Femur (tissue), 1 donor: ENCODE measurements around the gene RTP5.
"Not testable (repeated sequence)": the region's sequence is repeated elsewhere in the genome, so short reads cannot be mapped to it uniquely, and the experiment has no call there.

Source experiments
- DNase-seq: peaks from one replicate; pipeline ENCODE4 v3.0.0-alpha.2; 2017

Gene RTP5

DNA sequence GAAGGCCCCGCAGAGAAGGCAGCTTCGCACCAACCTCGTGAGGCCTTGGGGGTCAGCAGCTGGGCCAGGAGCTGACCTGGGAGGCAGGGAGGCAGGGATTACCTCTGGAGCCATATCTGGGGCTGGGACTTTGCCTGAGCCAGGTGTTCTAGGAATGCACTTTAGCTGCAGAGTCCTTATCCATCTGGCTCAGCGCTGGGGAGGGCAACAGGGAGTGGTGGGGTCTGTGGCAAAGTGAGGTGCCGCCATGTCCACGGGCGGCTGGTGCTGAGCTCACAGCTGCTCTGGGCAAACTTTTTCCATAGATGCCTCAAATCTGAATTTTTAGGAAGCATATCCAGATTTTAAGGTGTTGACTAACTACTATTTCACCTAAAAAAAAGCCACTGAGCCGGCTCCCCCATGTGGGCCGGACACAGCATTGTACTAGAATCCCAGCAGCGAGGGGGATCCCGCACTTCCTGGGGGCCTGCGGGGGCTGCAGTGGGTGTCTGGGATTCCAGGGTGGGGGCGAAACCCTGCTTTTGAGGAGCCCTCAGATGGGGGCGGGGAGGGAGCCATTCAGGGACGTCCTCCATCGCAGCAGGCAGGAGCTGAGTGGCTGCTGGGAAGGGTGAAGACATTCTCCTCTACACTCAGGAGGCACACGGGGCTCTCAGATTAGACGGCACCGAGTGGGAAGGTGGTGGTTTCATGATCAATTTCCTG, 34.6 kb downstream of the RTP5 start:
- DNase-seq, result no peak

DNA sequence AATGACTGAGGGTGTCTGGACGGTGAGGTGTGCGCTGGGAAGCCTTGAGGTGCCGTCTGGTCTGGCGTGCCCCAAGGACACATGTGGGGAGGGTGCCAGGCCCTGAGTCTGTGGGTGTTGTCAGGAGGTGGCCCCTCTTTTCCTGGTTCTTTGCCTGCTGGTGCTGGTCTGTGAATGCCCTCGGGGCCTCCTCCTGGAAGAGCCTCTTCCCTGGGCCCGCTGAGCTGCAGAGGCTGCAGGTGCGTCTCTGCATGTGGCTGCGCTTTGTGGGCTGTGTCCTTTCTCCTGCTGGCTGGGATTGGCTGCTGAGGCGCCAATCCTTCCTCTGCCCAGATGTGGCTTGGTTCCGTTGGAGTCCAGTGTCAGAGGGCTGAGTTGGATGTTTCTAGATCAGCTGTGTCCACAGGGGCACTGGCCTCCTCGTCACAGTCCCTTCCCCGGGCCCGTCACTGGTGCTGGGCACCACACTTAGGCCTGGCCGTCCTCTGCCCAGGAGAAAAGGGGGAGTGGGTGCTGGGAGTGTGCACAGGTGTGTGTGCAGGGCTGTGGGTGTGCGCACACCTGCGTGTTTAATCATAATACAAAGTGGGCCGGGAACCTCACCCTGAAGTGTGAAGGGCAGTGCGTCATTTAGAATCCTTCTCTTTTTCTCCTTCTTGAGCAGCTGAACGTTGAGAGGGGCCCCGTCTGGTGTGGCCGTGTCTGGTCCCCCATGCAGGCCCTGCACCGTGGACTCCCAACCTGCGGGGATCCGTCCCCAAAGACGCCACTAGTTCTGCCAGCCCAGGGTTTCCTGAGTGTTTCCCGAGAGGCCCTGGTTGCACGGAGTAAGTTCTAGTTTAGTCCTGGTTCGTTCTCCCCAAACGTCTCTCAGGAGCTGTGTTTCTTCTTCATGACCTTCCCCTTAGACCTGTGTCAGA, 35.5 kb downstream of the RTP5 start:
- no peak for DNase-seq

DNA sequence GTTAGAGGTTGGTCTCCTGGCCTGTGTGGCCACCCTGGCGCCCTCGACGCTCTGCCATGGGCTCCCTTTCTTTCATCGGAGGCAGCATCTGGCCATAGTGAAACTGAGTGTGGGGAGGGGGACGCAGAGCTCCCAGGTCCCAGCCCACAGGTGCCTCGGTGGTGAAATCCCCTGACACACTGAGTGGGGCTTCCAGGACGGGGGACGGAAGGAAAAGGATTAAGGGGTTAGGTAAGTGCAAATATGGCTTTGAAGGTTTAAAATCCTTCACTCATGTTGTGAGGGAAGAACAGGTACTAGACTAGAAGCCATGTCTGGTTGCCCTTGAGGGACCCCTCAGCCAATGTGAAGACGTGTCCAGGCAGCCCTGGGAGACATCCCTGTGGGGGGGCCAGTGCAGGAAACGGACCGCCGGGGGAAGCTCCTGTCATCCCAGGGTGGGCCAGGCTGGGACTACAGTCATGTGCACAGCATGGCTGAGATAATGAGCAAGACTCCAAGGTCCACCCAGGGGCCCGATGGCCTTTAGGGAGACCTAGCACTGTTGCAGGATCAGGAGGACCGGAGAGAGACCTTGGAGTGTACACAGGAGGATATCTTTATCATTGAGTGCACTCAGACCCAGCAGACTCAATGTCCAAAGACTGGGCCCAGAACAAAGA, 36.3 kb downstream of the RTP5 start:
- no peak for DNase-seq

DNA sequence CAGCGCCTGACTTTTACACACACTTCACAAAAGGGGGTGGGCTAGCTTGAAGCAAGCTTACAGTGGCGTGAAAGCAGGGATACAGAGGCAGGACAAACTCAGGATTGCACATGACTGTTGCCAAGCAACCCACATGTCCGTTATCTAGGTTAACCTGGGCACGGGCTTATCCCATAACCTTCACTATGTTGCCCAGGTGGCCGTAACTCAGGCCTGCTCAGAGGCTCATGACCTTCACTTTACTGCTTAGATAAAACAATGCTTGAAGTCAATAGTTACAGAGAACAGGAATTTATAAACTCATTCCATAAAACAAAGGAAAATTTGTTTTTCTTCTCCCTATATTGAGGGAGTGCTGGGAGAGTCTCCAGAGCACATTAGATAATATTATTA, 36.8 kb downstream of the RTP5 start:
- DNase-seq, result not testable (repeated sequence)

DNA sequence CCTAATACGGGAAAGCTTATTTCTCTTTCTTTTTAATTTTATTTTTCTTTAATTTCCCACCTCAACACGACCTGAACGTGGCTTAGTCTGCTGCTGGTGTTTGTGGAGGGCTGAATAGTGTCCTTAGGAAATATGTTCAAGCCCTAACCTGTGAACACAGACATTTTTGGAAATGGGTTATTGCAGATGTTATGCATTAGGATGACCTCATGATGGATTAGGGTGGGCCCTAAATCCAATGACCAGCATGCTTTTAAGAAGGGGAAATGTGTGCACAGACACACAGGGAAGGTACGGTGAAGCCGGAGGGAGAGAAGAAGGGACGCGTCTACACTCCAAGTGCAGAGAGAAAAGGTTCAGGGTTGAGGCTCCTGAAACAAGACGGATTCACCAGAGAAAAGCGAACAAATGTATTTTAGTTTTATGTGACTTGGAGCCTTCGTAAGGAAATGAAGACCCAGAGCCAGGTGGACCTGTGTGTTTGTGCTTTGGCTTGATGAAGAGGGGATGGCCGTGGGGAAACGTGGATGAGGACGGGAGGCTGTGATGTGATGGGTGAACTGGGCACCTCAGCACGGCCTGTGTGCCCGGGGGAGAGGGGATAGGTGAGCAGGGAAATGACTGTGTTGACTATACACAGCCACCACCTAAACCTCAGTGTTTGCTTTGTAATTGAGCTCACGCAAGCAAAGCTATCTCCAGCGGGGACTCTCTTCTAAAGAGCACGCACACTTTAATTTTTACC, 37.5 kb downstream of the RTP5 start:
- DNase-seq, result no peak

DNA sequence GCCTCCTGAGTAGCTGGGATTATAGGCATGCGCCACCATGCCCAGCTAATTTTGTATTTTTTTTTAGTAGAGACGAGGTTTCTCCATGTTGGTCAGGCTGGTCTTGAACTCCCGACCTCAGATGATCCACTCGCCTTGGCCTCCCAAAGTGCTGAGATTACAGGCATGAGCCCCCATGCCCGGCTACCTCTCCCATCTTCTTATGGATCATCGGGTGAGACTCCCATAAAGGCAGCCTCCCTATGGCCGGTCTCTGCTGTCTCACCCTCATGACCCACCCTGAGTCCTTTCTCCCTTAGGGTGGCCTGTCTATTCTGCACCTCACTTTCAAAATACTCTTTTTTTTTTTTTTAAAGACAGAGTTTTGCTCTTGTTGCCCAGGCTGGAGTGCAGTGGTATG, 38.3 kb downstream of the RTP5 start:
- not testable (repeated sequence) for DNase-seq

DNA sequence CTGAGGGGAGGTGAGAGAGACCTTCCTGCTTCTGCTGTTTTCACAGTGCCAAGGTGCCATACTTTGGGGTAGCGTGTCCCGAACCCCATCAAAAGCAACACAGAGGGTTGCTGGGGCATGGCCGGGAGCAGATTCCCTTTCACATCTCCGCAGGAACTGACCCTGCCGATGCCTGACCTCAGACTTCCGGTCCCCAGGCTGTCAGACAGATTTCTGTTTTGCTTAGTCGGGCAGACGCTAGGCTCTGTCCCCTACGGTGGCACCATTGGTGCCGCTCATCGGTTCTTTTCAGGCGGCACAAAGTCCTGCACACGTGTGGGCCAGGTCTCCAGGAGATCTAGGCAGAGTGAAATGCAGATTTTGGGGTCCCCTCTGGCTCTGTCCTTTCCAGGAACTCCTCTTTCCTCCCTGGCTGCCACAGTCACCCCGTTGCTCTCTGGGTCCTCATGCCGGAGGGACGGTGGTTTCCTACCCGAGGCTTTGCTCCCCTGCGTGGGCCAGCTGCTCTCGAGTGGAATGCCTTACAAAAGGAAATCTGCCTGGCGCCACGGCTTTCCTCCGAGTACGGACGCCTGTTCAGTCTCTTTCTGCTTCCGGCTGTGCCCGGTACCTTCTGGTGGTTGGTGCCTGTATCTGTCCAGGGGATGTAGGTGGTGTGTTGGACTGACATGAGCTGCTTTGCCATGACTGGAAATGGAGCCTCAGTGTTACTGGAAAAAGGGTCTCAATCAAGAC, 39.3 kb downstream of the RTP5 start:
- no peak for DNase-seq

DNA sequence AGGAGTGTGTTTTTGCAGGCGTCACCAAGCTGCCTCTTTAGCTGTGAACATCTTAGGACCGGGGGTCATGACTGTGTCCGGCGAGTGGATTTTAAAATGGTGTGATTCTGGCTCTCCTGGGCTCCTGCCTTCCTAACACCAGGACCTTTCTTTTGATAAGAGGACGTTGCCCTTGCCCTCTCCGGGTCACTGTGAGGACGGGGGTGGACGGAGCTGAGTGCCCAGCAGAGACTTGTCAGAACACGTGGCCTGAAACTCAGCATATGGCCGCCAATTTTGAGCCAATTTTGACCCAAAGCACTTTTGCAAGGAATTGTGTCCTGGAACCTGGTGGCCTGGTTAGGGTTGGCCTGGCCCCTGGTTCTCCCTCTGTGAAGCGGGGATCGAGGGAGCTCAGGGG, 40.2 kb downstream of the RTP5 start:
- DNase-seq, result no peak

DNA sequence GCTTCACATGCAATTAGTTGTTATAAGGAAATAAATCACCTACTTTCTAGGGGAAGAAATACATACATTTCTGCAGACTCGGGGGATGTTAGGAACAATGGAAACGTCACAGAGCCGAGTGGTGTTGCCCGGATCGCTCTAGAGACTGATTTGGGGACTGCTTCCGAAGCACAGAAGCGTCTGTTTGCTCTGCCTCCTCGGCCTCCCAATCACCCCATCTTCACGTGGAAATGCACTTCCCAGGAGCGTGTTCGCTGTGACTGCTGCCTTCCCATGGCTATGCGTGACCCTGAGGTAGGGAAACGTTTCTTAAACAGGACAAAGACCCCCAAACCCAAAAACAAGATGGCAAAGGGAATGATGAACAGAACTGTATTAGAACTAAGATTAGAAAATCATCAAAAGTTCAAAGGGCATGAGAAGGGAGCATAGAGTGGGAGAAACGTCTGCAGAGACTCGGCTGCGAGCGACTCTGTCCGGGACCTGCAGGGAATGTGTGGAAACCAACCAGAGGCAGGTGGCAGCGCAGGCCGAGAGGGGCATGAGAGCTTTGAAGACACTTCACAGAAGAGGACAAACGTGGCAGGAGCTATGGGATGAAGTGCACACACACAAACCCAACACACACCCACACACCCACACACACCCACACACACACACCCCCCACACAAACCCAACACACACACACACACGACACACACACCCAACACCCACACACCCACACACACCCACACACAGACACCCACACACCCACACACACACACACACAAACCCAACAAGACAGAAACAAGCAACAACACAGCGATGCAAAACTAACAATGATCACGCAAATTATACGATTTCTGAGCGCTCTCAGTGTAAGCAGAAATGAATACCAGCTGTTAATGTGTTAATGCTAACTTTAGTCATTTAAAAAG, 41.3 kb downstream of the RTP5 start:
- no peak for DNase-seq

DNA sequence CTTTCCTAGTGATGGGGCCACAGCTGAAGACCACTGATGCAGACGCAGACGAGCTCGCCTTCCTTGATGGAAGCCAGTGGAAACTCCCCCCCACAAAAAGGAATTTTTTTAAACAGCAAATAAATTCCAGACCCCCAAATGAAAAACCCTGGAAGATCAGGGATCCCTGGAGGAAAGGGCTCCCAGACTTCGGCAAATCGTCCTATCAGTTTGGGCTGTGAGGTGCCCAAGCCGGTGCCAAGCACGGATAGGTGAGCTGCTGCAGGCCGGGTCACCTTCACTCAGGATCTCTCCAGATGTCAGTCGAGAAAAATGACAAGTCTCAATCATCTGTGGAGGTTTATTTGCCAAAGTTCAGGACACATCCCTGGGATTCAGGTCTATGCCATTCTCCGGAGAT, 42.0 kb downstream of the RTP5 start:
- DNase-seq, result no peak

DNA sequence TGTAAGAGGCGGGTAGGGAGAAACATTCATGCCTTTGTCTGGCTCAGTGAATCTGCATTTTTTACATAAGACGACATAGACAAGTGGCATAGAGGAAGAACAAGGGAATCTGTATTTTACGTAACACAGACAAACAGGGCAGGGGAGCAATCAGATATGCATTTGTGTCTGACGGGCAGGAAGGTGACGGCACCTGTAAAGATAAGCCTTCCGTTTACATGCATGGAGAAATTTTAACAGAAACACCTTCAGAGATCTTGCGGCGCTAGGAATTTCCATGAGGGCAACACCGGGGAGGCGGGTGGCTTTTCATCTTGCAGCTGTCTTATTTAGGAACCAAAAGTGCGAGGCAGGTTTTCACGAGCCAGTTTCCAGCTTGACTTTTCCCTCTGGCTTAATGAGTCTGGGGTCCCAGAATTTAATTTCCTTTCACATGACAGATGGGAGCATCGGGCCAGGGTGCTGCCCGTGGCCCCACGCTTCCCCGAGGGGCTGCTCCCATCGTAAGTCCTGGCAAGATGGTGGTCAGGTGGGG, 42.6 kb downstream of the RTP5 start:
- DNase-seq, result no peak

DNA sequence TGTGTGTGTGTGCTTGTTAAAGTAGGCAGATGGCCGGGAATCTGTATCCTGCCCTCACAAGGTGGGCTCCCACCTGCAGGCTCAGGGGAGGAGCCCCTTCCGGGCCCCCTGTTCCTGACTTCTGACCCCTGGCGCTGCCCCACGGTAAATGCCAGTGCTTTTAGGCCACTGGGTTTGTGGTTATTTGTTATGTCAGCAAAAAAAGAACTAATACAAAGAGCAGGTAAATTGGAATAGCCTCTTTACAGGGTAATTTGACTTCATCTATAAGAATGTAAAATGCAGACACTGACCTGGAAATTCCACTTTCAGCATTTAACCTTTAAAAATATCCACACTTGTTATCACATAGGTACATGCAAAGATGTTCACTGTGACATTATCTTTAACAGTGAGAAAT, 44.2 kb downstream of the RTP5 start:
- no peak for DNase-seq

DNA sequence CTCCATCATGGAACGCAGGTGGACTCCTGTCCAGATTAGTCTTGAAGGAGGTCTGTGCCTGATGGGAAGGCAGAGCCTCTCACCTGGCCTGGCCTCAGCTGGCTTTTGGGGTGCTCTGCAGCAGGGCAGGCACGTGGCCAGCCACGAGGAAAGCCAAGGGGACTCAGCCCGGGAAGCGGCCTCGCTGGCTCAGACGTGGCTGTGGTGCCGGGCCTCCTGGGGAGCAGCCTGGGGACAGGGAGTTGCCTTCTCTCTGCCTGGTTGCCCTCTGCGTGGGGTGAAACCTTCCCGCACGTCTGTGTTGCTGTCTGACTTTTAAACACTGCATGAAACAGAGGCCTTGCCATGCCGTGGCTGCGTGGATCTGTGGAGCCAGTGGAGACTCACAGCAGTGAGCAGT, 45.0 kb downstream of the RTP5 start:
- DNase-seq, result no peak

DNA sequence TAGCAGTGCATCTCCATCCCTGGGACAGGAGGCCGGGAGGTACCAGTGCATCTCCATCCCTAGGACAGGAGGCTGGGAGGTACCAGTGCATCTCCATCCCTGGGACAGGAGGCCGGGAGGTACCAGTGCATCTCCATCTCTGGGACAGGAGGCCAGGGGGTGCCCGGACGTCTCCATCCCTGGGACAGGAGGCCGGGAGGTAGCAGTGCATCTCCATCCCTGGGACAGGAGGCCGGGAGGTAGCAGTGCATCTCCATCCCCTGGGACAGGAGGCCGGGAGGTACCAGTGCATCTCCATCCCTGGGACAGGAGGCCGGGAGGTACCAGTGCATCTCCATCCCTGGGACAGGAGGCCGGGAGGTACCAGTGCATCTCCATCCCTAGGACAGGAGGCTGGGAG, 52.1 kb downstream of the RTP5 start:
- DNase-seq, result not testable (repeated sequence)

DNA sequence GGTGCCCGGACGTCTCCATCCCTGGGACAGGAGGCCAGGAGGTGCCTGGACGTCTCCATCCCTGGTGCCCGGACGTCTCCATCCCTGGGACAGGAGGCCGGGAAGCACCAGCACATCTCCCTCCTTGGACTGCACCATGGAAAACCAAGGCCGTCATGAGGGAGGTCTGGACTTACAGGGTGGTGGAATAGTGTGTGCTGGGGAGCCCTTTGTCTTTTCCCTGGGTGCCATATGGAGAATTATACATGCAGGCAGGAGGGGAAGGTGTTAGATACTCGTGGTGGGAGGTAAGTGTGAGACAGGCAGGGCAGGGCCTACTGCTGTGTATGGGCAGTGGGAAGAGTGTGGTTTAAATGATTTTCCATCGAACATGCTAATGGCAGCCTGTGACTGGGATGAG, 52.9 kb downstream of the RTP5 start:
- DNase-seq, result no peak

DNA sequence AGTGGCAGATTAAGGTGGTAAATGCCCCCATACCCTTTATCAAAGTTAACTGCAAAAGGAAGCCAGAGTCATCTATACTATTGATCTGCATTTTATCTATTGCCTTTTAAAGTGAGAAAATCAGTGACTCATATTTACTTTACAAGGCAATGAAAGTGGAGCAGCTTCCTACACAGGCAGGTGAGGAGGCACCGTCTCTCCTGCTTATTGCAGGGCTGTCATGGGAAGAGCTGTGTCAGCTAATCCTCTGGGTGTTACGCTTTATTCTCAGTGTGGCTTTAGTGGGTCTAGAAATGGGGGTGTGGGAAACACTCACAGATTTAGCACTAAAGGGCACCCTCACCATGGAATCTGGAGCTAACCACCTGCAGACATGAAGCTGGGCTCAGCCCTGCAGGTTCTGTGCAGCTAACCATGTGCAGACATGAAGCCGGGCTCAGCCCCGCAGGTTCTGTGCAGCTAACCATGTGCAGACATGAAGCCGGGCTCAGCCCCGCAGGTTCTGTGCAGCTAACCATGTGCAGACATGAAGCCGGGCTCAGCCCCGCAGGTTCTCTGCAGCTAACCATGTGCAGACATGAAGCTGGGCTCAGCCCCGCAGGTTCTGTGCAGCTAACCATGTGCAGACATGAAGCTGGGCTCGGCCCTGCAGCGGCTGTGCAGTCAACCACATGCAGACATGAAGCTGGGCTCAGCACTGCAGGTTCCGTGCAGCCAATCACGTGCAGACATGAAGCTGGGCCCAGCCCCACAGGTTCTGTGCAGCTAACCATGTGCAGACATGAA, 53.5 kb downstream of the RTP5 start:
- not testable (repeated sequence) for DNase-seq
